ENCODE measurements around the gene ASNSD1.

The ASNSD1 gene

DNA sequence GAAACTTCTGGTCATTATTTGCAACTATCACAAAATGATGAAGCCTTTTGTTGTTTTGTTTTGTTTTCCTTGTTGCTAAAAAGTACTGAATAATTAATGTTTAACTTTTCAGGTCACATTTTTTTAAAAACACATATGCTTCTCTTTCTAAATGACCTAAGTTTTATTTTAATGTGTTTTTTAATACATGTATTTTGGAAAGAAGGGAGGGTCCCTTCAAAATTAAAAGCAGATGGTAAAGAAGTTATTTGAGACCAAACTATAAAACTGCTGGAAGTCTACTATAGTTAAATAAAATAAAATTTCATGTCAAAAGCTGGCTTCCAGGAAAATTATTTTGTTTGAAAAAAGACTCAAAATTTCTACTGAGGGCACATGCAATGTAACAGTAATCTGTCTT lies 39.5 kb upstream of the ASNSD1 start:
- H3K27me3 ChIP-seq (ENCODE audit: insufficient read depth, poor library complexity, severe bottlenecking) = no peaks in the 10 kb centered on the region
- no peak for DNase-seq (ENCODE audit: low read depth in 1 of 2, low spot score in 1 of 2)
- H3K4me3 ChIP-seq (replicated peaks; ENCODE audit: insufficient read depth, low read length) = no peak overlapping the region
- TF ChIP-seq, protein P1, sequence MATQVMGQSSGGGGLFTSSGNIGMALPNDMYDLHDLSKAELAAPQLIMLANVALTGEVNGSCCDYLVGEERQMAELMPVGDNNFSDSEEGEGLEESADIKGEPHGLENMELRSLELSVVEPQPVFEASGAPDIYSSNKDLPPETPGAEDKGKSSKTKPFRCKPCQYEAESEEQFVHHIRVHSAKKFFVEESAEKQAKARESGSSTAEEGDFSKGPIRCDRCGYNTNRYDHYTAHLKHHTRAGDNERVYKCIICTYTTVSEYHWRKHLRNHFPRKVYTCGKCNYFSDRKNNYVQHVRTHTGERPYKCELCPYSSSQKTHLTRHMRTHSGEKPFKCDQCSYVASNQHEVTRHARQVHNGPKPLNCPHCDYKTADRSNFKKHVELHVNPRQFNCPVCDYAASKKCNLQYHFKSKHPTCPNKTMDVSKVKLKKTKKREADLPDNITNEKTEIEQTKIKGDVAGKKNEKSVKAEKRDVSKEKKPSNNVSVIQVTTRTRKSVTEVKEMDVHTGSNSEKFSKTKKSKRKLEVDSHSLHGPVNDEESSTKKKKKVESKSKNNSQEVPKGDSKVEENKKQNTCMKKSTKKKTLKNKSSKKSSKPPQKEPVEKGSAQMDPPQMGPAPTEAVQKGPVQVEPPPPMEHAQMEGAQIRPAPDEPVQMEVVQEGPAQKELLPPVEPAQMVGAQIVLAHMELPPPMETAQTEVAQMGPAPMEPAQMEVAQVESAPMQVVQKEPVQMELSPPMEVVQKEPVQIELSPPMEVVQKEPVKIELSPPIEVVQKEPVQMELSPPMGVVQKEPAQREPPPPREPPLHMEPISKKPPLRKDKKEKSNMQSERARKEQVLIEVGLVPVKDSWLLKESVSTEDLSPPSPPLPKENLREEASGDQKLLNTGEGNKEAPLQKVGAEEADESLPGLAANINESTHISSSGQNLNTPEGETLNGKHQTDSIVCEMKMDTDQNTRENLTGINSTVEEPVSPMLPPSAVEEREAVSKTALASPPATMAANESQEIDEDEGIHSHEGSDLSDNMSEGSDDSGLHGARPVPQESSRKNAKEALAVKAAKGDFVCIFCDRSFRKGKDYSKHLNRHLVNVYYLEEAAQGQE (IDR thresholded peaks at IDR 0.05; ENCODE audit: insufficient replicate concordance, low read depth) = no peak
- TF ChIP-seq GABPA (IDR thresholded peaks at IDR 0.05; ENCODE audit: low read depth) (no peak), SPI1 (IDR thresholded peaks at IDR 0.05; ENCODE audit: borderline replicate concordance, low read depth) (no peak), POLR2AphosphoS5 (IDR thresholded peaks at IDR 0.05; ENCODE audit: low read depth) (no peak), CTCF (IDR thresholded peaks at IDR 0.05; ENCODE audit: insufficient read depth, low read length) (no peak)
- no peak overlapping the region for H3K27ac ChIP-seq (replicated peaks)

DNA sequence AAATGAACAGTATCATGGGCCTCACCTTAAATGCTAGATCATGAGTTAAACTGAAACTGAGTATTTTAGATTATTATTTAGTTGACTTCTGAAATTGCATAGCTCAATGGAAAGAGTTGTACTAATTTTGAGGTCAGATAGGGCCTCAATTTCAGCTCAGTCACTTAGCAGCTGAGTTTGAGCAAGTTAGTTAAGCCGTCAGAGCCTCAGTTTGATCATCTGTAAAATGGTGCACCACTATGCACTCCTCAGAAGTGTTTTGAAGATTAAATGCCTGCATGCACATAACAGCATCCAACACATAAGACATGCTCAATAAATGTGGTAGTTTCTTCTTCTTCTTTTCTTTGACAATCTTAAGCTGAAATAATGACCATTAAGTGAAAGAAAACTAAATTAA lies 38.2 kb upstream of the ASNSD1 start:
- TF ChIP-seq POLR2AphosphoS5 (IDR thresholded peaks at IDR 0.05; ENCODE audit: low read depth) = no peak
- no peak for TF ChIP-seq GABPA (IDR thresholded peaks at IDR 0.05; ENCODE audit: low read depth)
- TF ChIP-seq CTCF (IDR thresholded peaks at IDR 0.05; ENCODE audit: insufficient read depth, low read length) = no peak
- TF ChIP-seq SPI1 (IDR thresholded peaks at IDR 0.05; ENCODE audit: borderline replicate concordance, low read depth) = no peak
- TF ChIP-seq, protein P1 (IDR thresholded peaks at IDR 0.05; ENCODE audit: insufficient replicate concordance, low read depth) = no peak
- H3K27me3 ChIP-seq (ENCODE audit: insufficient read depth, poor library complexity, severe bottlenecking) = no peaks in the 10 kb centered on the region
- no peak overlapping the region for H3K27ac ChIP-seq (replicated peaks)
- no peak for DNase-seq (ENCODE audit: low read depth in 1 of 2, low spot score in 1 of 2)
- H3K4me3 ChIP-seq (replicated peaks; ENCODE audit: insufficient read depth, low read length) = no peak overlapping the region

- Histone ChIP-seq H3K27me3 (ENCODE audit: insufficient read depth, poor library complexity, severe bottlenecking) (no peaks in the 10 kb centered on the region), H3K4me3 (replicated peaks; ENCODE audit: insufficient read depth, low read length) (no peak overlapping the region), H3K27ac (replicated peaks) (no peak overlapping the region)
- no peak for DNase-seq (ENCODE audit: low read depth in 1 of 2, low spot score in 1 of 2)
- TF ChIP-seq GABPA (IDR thresholded peaks at IDR 0.05; ENCODE audit: low read depth) = no peak
- TF ChIP-seq SPI1 (IDR thresholded peaks at IDR 0.05; ENCODE audit: borderline replicate concordance, low read depth) = no peak
These were observed 36.5 kb upstream of the ASNSD1 start for GRCh38 chr2:189624648-189625355.

DNA sequence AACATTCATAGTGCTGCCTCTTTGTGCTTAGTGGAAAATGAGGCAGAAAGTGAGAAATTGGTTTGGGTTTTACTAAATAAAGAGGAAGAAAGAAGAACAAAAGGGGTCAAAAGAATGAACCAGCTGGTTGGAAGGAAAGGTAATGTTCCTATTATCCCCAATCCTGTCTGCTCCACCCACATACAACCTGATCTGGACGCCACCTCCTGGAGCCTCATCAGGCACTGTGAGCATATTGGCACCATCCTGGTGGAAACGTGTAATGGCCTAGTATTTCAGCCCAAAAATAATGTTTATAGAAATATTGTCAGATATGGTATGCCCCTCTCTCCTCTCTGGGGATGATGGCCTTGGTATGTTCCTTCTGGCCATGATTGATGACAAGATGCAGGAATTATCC lies 35.6 kb upstream of the ASNSD1 start:
- TF ChIP-seq POLR2AphosphoS5 (IDR thresholded peaks at IDR 0.05; ENCODE audit: low read depth) (no peak), GABPA (IDR thresholded peaks at IDR 0.05; ENCODE audit: low read depth) (no peak), CTCF (IDR thresholded peaks at IDR 0.05; ENCODE audit: insufficient read depth, low read length) (no peak), SPI1 (IDR thresholded peaks at IDR 0.05; ENCODE audit: borderline replicate concordance, low read depth) (no peak)
- TF ChIP-seq, protein P1 (IDR thresholded peaks at IDR 0.05; ENCODE audit: insufficient replicate concordance, low read depth) = no peak
- DNase-seq (ENCODE audit: low read depth in 1 of 2, low spot score in 1 of 2) = no peak
- Histone ChIP-seq H3K4me3 (replicated peaks; ENCODE audit: insufficient read depth, low read length) (no peak overlapping the region), H3K27me3 (ENCODE audit: insufficient read depth, poor library complexity, severe bottlenecking) (no peaks in the 10 kb centered on the region), H3K27ac (replicated peaks) (no peak overlapping the region)
